ENCODE results near the gene CHFR. TPM values are rescaled to one million over a fixed set of nuclear protein-coding genes. Genes with fewer than 3 reads are reported as not detected.
A peak's percentile ranks its signal among the peaks of the same experiment; 100 is the strongest.
"Not testable (repeated sequence)": the region's sequence is repeated elsewhere in the genome, so short reads cannot be mapped to it uniquely, and the experiment has no call there.

Gene CHFR
- 50.0 and 50.5 TPM in 2 replicates for total RNA-seq

GRCh38 chr12:132887513-132888351, at the start of gene CHFR:
Gene CHFR (minus strand): TSS chr12:132887605. CDS start chr12:132887328, 277 bp downstream.
- DNase-seq = peak; percentile 98

- DNase-seq = not testable (repeated sequence)
These were observed 49.5 kb upstream of the CHFR start for GRCh38 chr12:132936921-132937320.

- DNase-seq = no peak
These were observed 48.8 kb upstream of the CHFR start for GRCh38 chr12:132936163-132936562.

GRCh38 chr12:132926415-132926833, 39.0 kb upstream of the CHFR start:
- no peak for DNase-seq

GRCh38 chr12:132925597-132926414, 38.4 kb upstream of the CHFR start:
- DNase-seq = no peak

GRCh38 chr12:132924356-132924755, 37.0 kb upstream of the CHFR start:
- no peak for DNase-seq

GRCh38 chr12:132923356-132923909, 36.0 kb upstream of the CHFR start:
- no peak for DNase-seq

- no peak for DNase-seq
These were observed 35.3 kb upstream of the CHFR start for GRCh38 chr12:132922676-132923075.

GRCh38 chr12:132921685-132922084, 34.3 kb upstream of the CHFR start:
- no peak for DNase-seq

GRCh38 chr12:132918680-132919079, 31.3 kb upstream of the CHFR start:
- DNase-seq = no peak

GRCh38 chr12:132909030-132909368, 21.6 kb upstream of the CHFR start:
- no peak for DNase-seq

GRCh38 chr12:132908145-132909029, 21.0 kb upstream of the CHFR start:
- peak; percentile 97 for DNase-seq

- DNase-seq = not testable (repeated sequence)
These were observed 20.4 kb upstream of the CHFR start for GRCh38 chr12:132907789-132908144.

GRCh38 chr12:132907216-132907615, 19.8 kb upstream of the CHFR start:
- DNase-seq = no peak

- peak; percentile 79 for DNase-seq
These were observed 17.4 kb upstream of the CHFR start for GRCh38 chr12:132904718-132905328.

- peak; percentile 69 for DNase-seq
These were observed 11.6 kb upstream of the CHFR start for GRCh38 chr12:132899033-132899432.

GRCh38 chr12:132888852-132889251, 1.4 kb upstream of the CHFR start:
- no peak for DNase-seq

- DNase-seq = peak; percentile 30
These were observed 602 bp downstream of the CHFR start for GRCh38 chr12:132886529-132887477.

GRCh38 chr12:132881818-132882217, 5.6 kb downstream of the CHFR start:
- DNase-seq = peak; percentile 45

- not testable (repeated sequence) for DNase-seq
These were observed 12.8 kb downstream of the CHFR start for GRCh38 chr12:132874620-132875019.

GRCh38 chr12:132874175-132874574, 13.2 kb downstream of the CHFR start:
- no peak for DNase-seq
